Rectal smooth muscle tissue (tissue), 1 donor: Measurements from ENCODE around the gene NLRP3.

Experiments used
- H3K27ac ChIP-seq: one replicate; pipeline ENCODE4 v1.7.0; 2013; ENCODE audit warnings: low read depth, low read length, inconsistent platforms
- H3K27me3 ChIP-seq: one replicate; pipeline ENCODE4 v1.7.0; 2013; ENCODE audit warnings: low read length; ENCODE audit not compliant: control insufficient read depth, insufficient read depth
- H3K36me3 ChIP-seq: one replicate; pipeline ENCODE4 v1.7.0; 2013; ENCODE audit warnings: low read length; ENCODE audit not compliant: control insufficient read depth, insufficient read depth
- H3K4me1 ChIP-seq: one replicate; pipeline ENCODE4 v1.7.0; 2013; ENCODE audit warnings: low read length; ENCODE audit not compliant: control insufficient read depth, insufficient read depth
- H3K4me3 ChIP-seq: one replicate; pipeline ENCODE4 v1.7.0; 2013; ENCODE audit warnings: low read length
- H3K9ac ChIP-seq: one replicate; pipeline ENCODE4 v1.7.0; 2013; ENCODE audit warnings: low read length

NLRP3 gene

DNA sequence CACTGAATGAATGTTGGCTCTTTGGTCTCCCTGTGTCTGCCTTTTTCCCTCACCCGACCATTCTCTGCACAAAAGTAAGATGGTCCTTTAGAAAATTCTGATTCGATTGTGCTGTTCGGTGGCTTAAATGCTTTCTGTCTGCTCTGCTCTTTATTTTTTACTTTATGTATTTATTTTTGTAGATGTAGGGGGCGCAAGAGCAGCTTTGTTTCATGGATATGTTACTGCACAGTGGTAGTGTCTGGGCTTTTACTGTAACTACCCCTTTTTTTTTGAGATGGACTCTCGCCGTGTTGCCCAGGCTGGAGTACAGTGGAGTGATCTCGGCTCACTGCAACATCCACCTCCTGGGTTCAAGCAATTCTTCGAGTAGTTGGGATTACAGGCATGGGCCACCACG is 15.7 kb downstream of the NLRP3 start:
- Histone ChIP-seq H3K36me3 (no peaks in the 10 kb centered on the region), H3K9ac (no peak overlapping the region), H3K4me3 (no peak overlapping the region), H3K27me3 (no peaks in the 10 kb centered on the region), H3K27ac (no peak overlapping the region), H3K4me1 (no peaks in the 10 kb centered on the region)

- Histone ChIP-seq H3K36me3 (no peaks in the 10 kb centered on the region), H3K9ac (no peak overlapping the region), H3K27ac (no peak overlapping the region), H3K4me1 (no peaks in the 10 kb centered on the region), H3K27me3 (no peaks in the 10 kb centered on the region), H3K4me3 (no peak overlapping the region)
These were observed 18.0 kb downstream of the NLRP3 start for GRCh38 chr1:247434005-247434404.

- H3K9ac ChIP-seq, result no peak overlapping the region
- no peaks in the 10 kb centered on the region for H3K36me3 ChIP-seq
- H3K4me3 ChIP-seq, result no peak overlapping the region
- no peaks in the 10 kb centered on the region for H3K4me1 ChIP-seq
- H3K27ac ChIP-seq, result no peak overlapping the region
- H3K27me3 ChIP-seq, result no peaks in the 10 kb centered on the region
These were observed 19.2 kb downstream of the NLRP3 start for GRCh38 chr1:247435030-247435758.

DNA sequence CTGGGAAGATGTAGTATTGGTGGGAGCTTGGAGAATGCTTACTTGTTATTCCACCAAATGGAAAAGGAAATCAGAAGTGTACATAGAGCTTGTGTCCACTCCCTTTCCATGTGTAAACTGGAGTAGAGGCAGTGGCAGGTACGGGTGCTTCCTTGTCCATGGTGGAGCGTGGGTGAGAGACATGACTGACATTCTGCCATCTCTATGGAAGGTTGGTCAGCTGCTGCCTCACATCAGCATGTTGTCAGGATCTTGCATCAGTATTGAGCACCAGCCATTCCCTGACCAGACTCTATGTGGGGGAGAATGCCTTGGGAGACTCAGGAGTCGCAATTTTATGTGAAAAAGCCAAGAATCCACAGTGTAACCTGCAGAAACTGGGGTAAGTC is 19.8 kb downstream of the NLRP3 start:
- no peaks in the 10 kb centered on the region for H3K36me3 ChIP-seq
- no peak overlapping the region for H3K27ac ChIP-seq
- no peaks in the 10 kb centered on the region for H3K4me1 ChIP-seq
- no peak overlapping the region for H3K4me3 ChIP-seq
- no peak overlapping the region for H3K9ac ChIP-seq
- no peaks in the 10 kb centered on the region for H3K27me3 ChIP-seq

DNA sequence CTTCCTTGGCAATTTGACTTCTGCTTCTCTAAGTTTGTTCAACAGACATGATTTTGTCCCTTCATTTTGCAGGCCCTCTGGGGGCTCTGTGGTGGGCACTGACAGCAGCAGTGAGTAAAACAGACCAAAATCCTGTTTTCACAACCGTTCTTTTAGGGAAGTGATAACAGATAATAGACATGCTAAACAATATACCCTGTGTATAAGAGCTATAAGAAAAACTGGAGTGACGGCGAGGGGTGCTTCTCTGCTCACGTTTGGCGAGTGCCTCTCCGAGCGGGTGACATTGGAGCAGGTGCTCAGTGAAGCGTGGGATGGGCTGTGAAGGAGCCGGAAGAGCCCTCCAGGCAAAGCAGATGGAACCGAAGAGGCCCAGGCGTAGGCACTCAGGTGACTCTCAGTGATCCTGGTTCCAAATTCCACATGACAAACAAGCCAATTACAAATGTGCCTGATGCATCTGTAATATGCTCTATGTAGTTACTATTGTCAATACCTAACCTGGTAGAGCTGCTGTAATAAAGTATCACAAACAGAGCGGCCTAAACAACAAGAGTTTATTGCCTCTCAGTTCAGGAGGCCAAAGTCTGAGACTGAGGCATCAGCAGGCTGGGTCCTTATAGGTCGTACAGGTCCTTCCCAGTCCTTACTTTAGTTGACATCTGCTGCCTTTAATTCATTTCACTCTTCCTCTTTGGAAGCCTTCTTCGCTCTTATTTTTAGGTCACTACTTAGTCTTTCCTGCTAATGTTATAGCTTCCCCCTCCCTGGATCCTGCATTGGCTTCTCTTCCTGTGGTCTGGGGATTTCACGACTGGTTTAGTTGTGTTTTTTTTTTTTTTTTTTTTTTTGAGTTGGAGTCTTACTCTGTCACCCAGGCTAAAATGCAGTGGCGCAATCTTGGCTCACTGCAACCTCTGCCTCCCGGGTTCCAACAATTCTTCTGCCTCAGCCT is 21.9 kb downstream of the NLRP3 start:
- no peaks in the 10 kb centered on the region for H3K27me3 ChIP-seq
- H3K4me3 ChIP-seq, result peak overlapping the region; percentile 3
- H3K4me1 ChIP-seq, result no peaks in the 10 kb centered on the region
- no peak overlapping the region for H3K9ac ChIP-seq
- H3K27ac ChIP-seq, result no peak overlapping the region
- H3K36me3 ChIP-seq, result no peaks in the 10 kb centered on the region

GRCh38 chr1:247440001-247440620 is 24.1 kb downstream of the NLRP3 start:
- Histone ChIP-seq H3K9ac (no peak overlapping the region), H3K27me3 (no peaks in the 10 kb centered on the region), H3K4me1 (no peaks in the 10 kb centered on the region), H3K4me3 (no peak overlapping the region), H3K27ac (no peak overlapping the region), H3K36me3 (no peaks in the 10 kb centered on the region)

GRCh38 chr1:247441606-247442005 is 25.6 kb downstream of the NLRP3 start:
- Histone ChIP-seq H3K4me1 (no peaks in the 10 kb centered on the region), H3K27me3 (no peaks in the 10 kb centered on the region), H3K36me3 (no peaks in the 10 kb centered on the region), H3K4me3 (no peak overlapping the region), H3K9ac (no peak overlapping the region), H3K27ac (no peak overlapping the region)

DNA sequence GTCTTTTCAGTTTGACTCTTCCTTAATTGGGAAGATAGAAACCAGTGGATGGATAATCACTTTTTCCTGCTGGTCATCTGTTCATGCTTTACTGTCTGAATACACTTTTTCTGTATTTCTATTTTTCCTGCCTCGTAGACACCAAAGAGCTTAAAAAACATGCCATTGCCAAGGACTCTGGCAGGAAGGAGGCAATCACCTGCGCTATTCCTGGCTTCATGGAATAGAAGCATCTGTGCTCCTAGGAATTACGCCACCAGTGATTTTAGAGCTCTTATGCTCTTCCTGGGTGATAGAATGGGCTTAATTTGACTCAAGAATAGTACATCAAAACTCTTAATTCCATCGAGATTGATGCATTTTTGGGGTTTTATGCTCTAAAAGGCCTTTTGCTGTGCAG is 26.2 kb downstream of the NLRP3 start:
- H3K4me1 ChIP-seq, result no peaks in the 10 kb centered on the region
- no peaks in the 10 kb centered on the region for H3K27me3 ChIP-seq
- H3K36me3 ChIP-seq, result no peaks in the 10 kb centered on the region
- H3K27ac ChIP-seq, result no peak overlapping the region
- no peak overlapping the region for H3K9ac ChIP-seq
- H3K4me3 ChIP-seq, result no peak overlapping the region

- Histone ChIP-seq H3K27ac (no peak overlapping the region), H3K4me1 (no peaks in the 10 kb centered on the region), H3K27me3 (no peaks in the 10 kb centered on the region), H3K36me3 (no peaks in the 10 kb centered on the region), H3K4me3 (no peak overlapping the region), H3K9ac (no peak overlapping the region)
These were observed 27.7 kb downstream of the NLRP3 start for GRCh38 chr1:247443641-247444040.

DNA sequence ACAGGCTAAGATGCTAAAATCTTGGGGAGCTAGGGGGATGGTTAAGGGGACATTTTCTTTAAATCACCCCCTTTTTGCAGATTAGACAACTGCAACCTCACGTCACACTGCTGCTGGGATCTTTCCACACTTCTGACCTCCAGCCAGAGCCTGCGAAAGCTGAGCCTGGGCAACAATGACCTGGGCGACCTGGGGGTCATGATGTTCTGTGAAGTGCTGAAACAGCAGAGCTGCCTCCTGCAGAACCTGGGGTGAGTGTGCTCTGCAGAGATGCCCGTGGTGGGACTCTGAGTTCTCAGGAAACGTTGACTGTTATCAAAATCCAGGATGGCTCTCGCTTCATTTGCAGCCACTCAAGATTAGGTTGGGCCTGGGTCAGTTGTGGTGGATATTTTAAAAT is 28.6 kb downstream of the NLRP3 start:
- Histone ChIP-seq H3K4me1 (no peaks in the 10 kb centered on the region), H3K4me3 (no peak overlapping the region), H3K36me3 (no peaks in the 10 kb centered on the region), H3K27ac (no peak overlapping the region), H3K27me3 (no peaks in the 10 kb centered on the region), H3K9ac (no peak overlapping the region)

DNA sequence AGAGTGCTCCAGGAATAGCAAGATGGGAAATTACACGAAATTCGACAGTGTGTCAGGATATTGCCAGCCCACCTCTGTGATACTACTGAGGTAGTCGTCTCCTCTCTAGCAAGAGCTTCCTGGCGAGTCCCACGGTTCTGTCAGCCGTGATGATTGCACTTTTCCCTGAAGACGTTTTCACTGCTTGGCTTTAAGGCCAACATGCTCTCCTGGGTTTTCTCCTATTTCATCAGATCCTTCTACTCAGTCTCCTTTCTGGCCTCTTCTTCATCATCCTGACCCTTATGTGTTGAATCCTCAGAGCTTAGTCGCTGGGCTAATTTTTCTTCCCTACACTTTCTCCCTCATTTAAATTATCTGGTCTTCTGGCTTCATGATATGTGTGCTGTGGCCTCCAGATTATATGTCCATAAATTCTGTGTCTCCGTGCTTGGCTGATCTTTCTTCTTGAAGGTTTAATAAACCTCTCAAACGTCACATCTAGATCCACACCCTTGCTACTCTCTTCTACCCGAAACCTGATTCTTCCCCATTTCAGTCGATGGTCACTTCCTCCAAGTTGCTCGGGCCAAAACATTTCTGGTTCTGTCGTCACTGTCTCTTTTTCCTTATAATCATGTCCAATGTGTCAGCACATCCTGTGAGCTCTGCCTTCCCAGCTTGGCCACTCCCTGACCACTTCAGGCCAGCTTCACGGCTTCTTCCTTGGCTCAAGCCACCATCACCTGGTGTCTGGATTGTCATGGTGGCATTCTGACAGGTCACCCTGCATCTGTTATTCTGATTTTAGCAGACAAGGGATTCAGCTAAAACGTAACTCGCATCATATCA is 29.8 kb downstream of the NLRP3 start:
- H3K27me3 ChIP-seq, result no peaks in the 10 kb centered on the region
- H3K36me3 ChIP-seq, result no peaks in the 10 kb centered on the region
- H3K4me3 ChIP-seq, result no peak overlapping the region
- H3K4me1 ChIP-seq, result no peaks in the 10 kb centered on the region
- H3K9ac ChIP-seq, result no peak overlapping the region
- H3K27ac ChIP-seq, result no peak overlapping the region
